ENCODE measurements around the gene ANKRD28.

The ANKRD28 gene

GRCh38 chr3:15757824-15758223, 40.0 kb downstream of the ANKRD28 start:
- no peaks in the 10 kb centered on the region for H3K36me3 ChIP-seq (ENCODE audit: insufficient read depth)
- no peaks in the 10 kb centered on the region for H3K79me2 ChIP-seq (ENCODE audit: insufficient read depth, low read depth)
- H2AFZ ChIP-seq (ENCODE audit: low read depth), result no peak overlapping the region
- H3K27me3 ChIP-seq (ENCODE audit: insufficient read depth, low read depth), result no peaks in the 10 kb centered on the region
- no peak for TF ChIP-seq CTCF (conservative IDR thresholded peaks at IDR 0.05; ENCODE audit: low read depth, low read length)
- no peak overlapping the region for H3K4me3 ChIP-seq (IDR thresholded peaks at IDR 0.05; ENCODE audit: insufficient read depth, low read depth, low read length)
- no peaks in the 10 kb centered on the region for H4K20me1 ChIP-seq (ENCODE audit: insufficient read depth)
- H3K4me1 ChIP-seq (ENCODE audit: low read depth, poor library complexity, severe bottlenecking), result no peaks in the 10 kb centered on the region
- H3K9ac ChIP-seq, result no peak overlapping the region
- H3K27ac ChIP-seq, result no peak overlapping the region
- H3K4me2 ChIP-seq, result no peak overlapping the region

- Histone ChIP-seq H4K20me1 (ENCODE audit: insufficient read depth) (no peaks in the 10 kb centered on the region), H3K27me3 (ENCODE audit: insufficient read depth, low read depth) (no peaks in the 10 kb centered on the region), H3K9ac (no peak overlapping the region), H3K4me2 (no peak overlapping the region), H2AFZ (ENCODE audit: low read depth) (no peak overlapping the region), H3K79me2 (ENCODE audit: insufficient read depth, low read depth) (no peaks in the 10 kb centered on the region), H3K36me3 (ENCODE audit: insufficient read depth) (no peaks in the 10 kb centered on the region), H3K4me3 (IDR thresholded peaks at IDR 0.05; ENCODE audit: insufficient read depth, low read depth, low read length) (no peak overlapping the region), H3K27ac (no peak overlapping the region), H3K4me1 (ENCODE audit: low read depth, poor library complexity, severe bottlenecking) (no peaks in the 10 kb centered on the region)
- no peak for TF ChIP-seq CTCF (conservative IDR thresholded peaks at IDR 0.05; ENCODE audit: low read depth, low read length)
Measured at GRCh38 chr3:15756505-15756904, 41.3 kb downstream of the ANKRD28 start.

GRCh38 chr3:15755780-15756179, 42.0 kb downstream of the ANKRD28 start:
- Histone ChIP-seq H3K4me3 (IDR thresholded peaks at IDR 0.05; ENCODE audit: insufficient read depth, low read depth, low read length) (no peak overlapping the region), H3K27me3 (ENCODE audit: insufficient read depth, low read depth) (no peaks in the 10 kb centered on the region), H3K4me2 (no peak overlapping the region), H3K79me2 (ENCODE audit: insufficient read depth, low read depth) (no peaks in the 10 kb centered on the region), H3K9ac (no peak overlapping the region), H3K36me3 (ENCODE audit: insufficient read depth) (no peaks in the 10 kb centered on the region), H2AFZ (ENCODE audit: low read depth) (no peak overlapping the region), H3K4me1 (ENCODE audit: low read depth, poor library complexity, severe bottlenecking) (no peaks in the 10 kb centered on the region), H4K20me1 (ENCODE audit: insufficient read depth) (no peaks in the 10 kb centered on the region), H3K27ac (no peak overlapping the region)
- no peak for TF ChIP-seq CTCF (conservative IDR thresholded peaks at IDR 0.05; ENCODE audit: low read depth, low read length)

- Histone ChIP-seq H3K27me3 (ENCODE audit: insufficient read depth, low read depth) (no peaks in the 10 kb centered on the region), H3K36me3 (ENCODE audit: insufficient read depth) (no peaks in the 10 kb centered on the region), H3K4me2 (no peak overlapping the region), H3K79me2 (ENCODE audit: insufficient read depth, low read depth) (no peaks in the 10 kb centered on the region), H3K27ac (no peak overlapping the region), H4K20me1 (ENCODE audit: insufficient read depth) (no peaks in the 10 kb centered on the region), H3K4me3 (IDR thresholded peaks at IDR 0.05; ENCODE audit: insufficient read depth, low read depth, low read length) (no peak overlapping the region), H3K4me1 (ENCODE audit: low read depth, poor library complexity, severe bottlenecking) (no peaks in the 10 kb centered on the region), H3K9ac (no peak overlapping the region), H2AFZ (ENCODE audit: low read depth) (no peak overlapping the region)
- no peak for TF ChIP-seq CTCF (conservative IDR thresholded peaks at IDR 0.05; ENCODE audit: low read depth, low read length)
Measured at GRCh38 chr3:15755181-15755580, 42.6 kb downstream of the ANKRD28 start.

- Histone ChIP-seq H3K79me2 (ENCODE audit: insufficient read depth, low read depth) (no peaks in the 10 kb centered on the region), H3K27me3 (ENCODE audit: insufficient read depth, low read depth) (no peaks in the 10 kb centered on the region), H3K36me3 (ENCODE audit: insufficient read depth) (no peaks in the 10 kb centered on the region), H2AFZ (ENCODE audit: low read depth) (no peak overlapping the region), H3K9ac (no peak overlapping the region), H3K4me1 (ENCODE audit: low read depth, poor library complexity, severe bottlenecking) (no peaks in the 10 kb centered on the region), H3K27ac (no peak overlapping the region), H4K20me1 (ENCODE audit: insufficient read depth) (no peaks in the 10 kb centered on the region), H3K4me3 (IDR thresholded peaks at IDR 0.05; ENCODE audit: insufficient read depth, low read depth, low read length) (no peak overlapping the region), H3K4me2 (no peak overlapping the region)
- TF ChIP-seq CTCF (conservative IDR thresholded peaks at IDR 0.05; ENCODE audit: low read depth, low read length), result no peak
Measured at GRCh38 chr3:15754047-15754446, 43.7 kb downstream of the ANKRD28 start.
